Activated CD4-positive, alpha-beta T cell treated with anti-CD3 and anti-CD28 coated beads, Interleukin-2, amount 50 U/mL, for 1 hour (primary cell): Measurements from ENCODE around the gene USH1G.
"Not testable (repeated sequence)": the region's sequence is repeated elsewhere in the genome, so short reads cannot be mapped to it uniquely, and the experiment has no call there.

ENCODE experiments used
- DNase-seq: peaks from one replicate; pipeline ENCODE4 v3.0.0-alpha.2; 2020

Gene USH1G

GRCh38 chr17:74925242-74925641 is 2.2 kb upstream of the USH1G start:
- DNase-seq, result no peak

GRCh38 chr17:74924250-74924948 is 1.3 kb upstream of the USH1G start, which contains the start of gene OTOP2:
OTOP2 (plus strand) TSS chr17:74924273; CDS start chr17:74924633, 360 bp downstream.
- DNase-seq, result no peak

GRCh38 chr17:74923538-74924249 is 639 bp upstream of the USH1G start:
- DNase-seq, result peak; percentile 71

- DNase-seq, result no peak
Measured at GRCh38 chr17:74922172-74922571, 883 bp downstream of the USH1G start.

- no peak for DNase-seq
Measured at GRCh38 chr17:74921769-74922168, 1.3 kb downstream of the USH1G start.

- no peak for DNase-seq
Measured at GRCh38 chr17:74921026-74921681, 1.9 kb downstream of the USH1G start.

- no peak for DNase-seq
Measured at GRCh38 chr17:74920642-74921025, 2.4 kb downstream of the USH1G start.

- no peak for DNase-seq
Measured at GRCh38 chr17:74920306-74920620, 2.8 kb downstream of the USH1G start.

GRCh38 chr17:74919440-74920305 is 3.4 kb downstream of the USH1G start:
- no peak for DNase-seq

- no peak for DNase-seq
Measured at GRCh38 chr17:74918906-74919305, 4.1 kb downstream of the USH1G start.

- DNase-seq, result no peak
Measured at GRCh38 chr17:74917430-74917829, 5.6 kb downstream of the USH1G start.

GRCh38 chr17:74916851-74917199 is 6.2 kb downstream of the USH1G start:
- DNase-seq, result no peak

GRCh38 chr17:74916136-74916850 is 6.8 kb downstream of the USH1G start:
- DNase-seq, result no peak

GRCh38 chr17:74911423-74911822 is 11.6 kb downstream of the USH1G start:
- not testable (repeated sequence) for DNase-seq

GRCh38 chr17:74909097-74909496 is 14.0 kb downstream of the USH1G start:
- not testable (repeated sequence) for DNase-seq

- no peak for DNase-seq
Measured at GRCh38 chr17:74907012-74907411, 16.0 kb downstream of the USH1G start.

GRCh38 chr17:74906214-74906793 is 16.8 kb downstream of the USH1G start:
- DNase-seq, result not testable (repeated sequence)

- no peak for DNase-seq
Measured at GRCh38 chr17:74904687-74905409, 18.2 kb downstream of the USH1G start.

- DNase-seq, result no peak
Measured at GRCh38 chr17:74903671-74904070, 19.4 kb downstream of the USH1G start.

- no peak for DNase-seq
Measured at GRCh38 chr17:74903034-74903433, 20.0 kb downstream of the USH1G start.

GRCh38 chr17:74901353-74902135 is 21.5 kb downstream of the USH1G start:
- DNase-seq, result no peak
